Measurements from ENCODE around the gene FRS3.
A peak's percentile ranks its signal among the peaks of the same experiment; 100 is the strongest.

Gene FRS3

GRCh38 chr6:41728073-41728936 is 51.4 kb downstream of the FRS3 start:
- peak overlapping the region; percentile 78 for H3K4me3 ChIP-seq (replicated peaks; ENCODE audit: low read depth, low read length)
- TF ChIP-seq, protein P1, sequence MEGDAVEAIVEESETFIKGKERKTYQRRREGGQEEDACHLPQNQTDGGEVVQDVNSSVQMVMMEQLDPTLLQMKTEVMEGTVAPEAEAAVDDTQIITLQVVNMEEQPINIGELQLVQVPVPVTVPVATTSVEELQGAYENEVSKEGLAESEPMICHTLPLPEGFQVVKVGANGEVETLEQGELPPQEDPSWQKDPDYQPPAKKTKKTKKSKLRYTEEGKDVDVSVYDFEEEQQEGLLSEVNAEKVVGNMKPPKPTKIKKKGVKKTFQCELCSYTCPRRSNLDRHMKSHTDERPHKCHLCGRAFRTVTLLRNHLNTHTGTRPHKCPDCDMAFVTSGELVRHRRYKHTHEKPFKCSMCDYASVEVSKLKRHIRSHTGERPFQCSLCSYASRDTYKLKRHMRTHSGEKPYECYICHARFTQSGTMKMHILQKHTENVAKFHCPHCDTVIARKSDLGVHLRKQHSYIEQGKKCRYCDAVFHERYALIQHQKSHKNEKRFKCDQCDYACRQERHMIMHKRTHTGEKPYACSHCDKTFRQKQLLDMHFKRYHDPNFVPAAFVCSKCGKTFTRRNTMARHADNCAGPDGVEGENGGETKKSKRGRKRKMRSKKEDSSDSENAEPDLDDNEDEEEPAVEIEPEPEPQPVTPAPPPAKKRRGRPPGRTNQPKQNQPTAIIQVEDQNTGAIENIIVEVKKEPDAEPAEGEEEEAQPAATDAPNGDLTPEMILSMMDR (IDR thresholded peaks at IDR 0.05; ENCODE audit: insufficient read depth, low read length, poor library complexity, severe bottlenecking): no peak
- peaks cover 3% of the 10 kb centered on the region; the same call in 1 of the 2 replicates for H3K36me3 ChIP-seq (ENCODE audit: control insufficient read depth, insufficient read depth, low read length)
- no peaks in the 10 kb centered on the region for H3K27me3 ChIP-seq (replicated peaks; ENCODE audit: control insufficient read depth, insufficient read depth, low read length)
- no peak for DNase-seq (ENCODE audit: extremely low read depth, insufficient read length)

- Histone ChIP-seq H3K27me3 (replicated peaks; ENCODE audit: control insufficient read depth, insufficient read depth, low read length) (no peaks in the 10 kb centered on the region), H3K36me3 (ENCODE audit: control insufficient read depth, insufficient read depth, low read length) (peaks cover 3% of the 10 kb centered on the region; the same call in 1 of the 2 replicates), H3K4me3 (replicated peaks; ENCODE audit: low read depth, low read length) (no peak overlapping the region; the same call in 1 of the 2 replicates)
- TF ChIP-seq, protein P1 (IDR thresholded peaks at IDR 0.05; ENCODE audit: insufficient read depth, low read length, poor library complexity, severe bottlenecking): no peak
- no peak for DNase-seq (ENCODE audit: extremely low read depth, insufficient read length)
Observed at GRCh38 chr6:41727705-41728072, 52.0 kb downstream of the FRS3 start.

- no peak for DNase-seq (ENCODE audit: extremely low read depth, insufficient read length)
Observed at GRCh38 chr6:41726876-41727275, 52.8 kb downstream of the FRS3 start.

DNA sequence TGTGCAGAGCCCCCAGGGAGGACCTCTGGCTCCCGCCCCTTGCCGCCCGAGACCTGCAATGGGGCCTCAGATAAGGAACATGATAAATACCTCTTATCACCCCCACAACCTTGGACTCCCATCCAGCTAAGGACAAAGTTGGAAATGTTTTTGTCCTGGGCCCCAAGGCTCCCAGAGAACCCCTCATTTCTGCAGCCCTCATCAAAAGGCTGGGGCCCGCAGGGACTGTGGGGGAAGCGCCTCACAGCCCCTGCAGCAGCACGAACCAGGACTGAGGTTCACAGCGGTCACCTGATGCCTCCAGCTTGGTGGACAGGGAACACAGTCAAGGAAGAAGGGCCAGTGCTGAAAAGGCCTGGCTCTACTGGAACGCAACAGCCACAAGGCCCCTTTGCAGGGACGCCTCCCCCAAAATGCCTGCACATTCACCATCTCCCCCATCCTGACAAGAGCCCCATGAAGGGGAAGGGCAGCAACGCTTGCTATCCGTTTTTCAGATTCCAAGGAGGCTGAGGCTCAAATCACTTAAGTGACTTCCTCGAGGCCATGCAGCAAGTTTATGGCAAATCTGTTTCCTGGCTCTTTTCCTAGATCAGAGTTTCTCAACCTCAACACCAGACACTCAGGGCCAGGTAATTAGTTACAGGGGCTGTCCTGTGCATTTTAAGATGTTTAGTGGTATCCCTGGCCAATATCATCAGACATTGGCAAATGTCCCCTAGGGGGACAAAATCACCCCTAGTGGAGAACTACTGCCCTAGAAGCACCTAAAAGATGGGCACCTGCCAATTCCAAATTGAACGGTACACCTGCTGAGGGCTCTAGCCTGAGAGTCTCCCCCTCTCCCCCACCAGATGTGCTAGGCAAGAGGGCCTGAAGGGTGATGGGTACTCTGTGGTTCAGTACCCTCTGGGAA is 54.9 kb downstream of the FRS3 start:
- Histone ChIP-seq H3K4me3 (replicated peaks; ENCODE audit: low read depth, low read length) (peak overlapping the region; percentile 76), H3K36me3 (ENCODE audit: control insufficient read depth, insufficient read depth, low read length) (peaks cover 3% of the 10 kb centered on the region; the same call in 1 of the 2 replicates), H3K27me3 (replicated peaks; ENCODE audit: control insufficient read depth, insufficient read depth, low read length) (no peaks in the 10 kb centered on the region)
- TF ChIP-seq, protein P1 (IDR thresholded peaks at IDR 0.05; ENCODE audit: insufficient read depth, low read length, poor library complexity, severe bottlenecking): no peak
- DNase-seq (ENCODE audit: extremely low read depth, insufficient read length): no peak

More at GRCh38 chr6:41726876-41727275, 52.8 kb downstream of the FRS3 start:
- Histone ChIP-seq H3K27me3 (replicated peaks; ENCODE audit: control insufficient read depth, insufficient read depth, low read length) (no peaks in the 10 kb centered on the region), H3K4me3 (replicated peaks; ENCODE audit: low read depth, low read length) (no peak overlapping the region), H3K36me3 (ENCODE audit: control insufficient read depth, insufficient read depth, low read length) (peaks cover 3% of the 10 kb centered on the region; the same call in 1 of the 2 replicates)
- TF ChIP-seq, protein P1 (IDR thresholded peaks at IDR 0.05; ENCODE audit: insufficient read depth, low read length, poor library complexity, severe bottlenecking): no peak

DNA sequence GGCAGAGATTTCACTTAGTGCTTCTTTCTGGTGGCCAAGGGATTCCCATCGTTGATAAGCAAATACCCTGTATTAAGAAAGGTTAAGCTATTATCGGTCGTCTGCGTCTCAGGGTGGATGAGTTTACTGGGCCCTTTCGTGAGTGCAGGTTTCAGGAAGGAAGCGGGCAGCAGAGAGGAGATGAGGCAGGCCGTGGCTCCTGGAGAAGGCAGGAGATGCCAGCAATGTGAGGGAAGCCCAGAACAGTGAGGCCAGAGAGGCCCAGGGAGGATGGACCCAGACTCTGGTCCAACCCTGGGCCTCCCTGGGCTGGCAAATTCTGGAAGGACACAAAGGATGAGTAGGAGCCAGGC is 55.5 kb downstream of the FRS3 start:
- no peaks in the 10 kb centered on the region for H3K27me3 ChIP-seq (replicated peaks; ENCODE audit: control insufficient read depth, insufficient read depth, low read length)
- H3K36me3 ChIP-seq (ENCODE audit: control insufficient read depth, insufficient read depth, low read length): peaks cover 3% of the 10 kb centered on the region; the same call in 1 of the 2 replicates
- peak overlapping the region; percentile 76 for H3K4me3 ChIP-seq (replicated peaks; ENCODE audit: low read depth, low read length)
- TF ChIP-seq, protein P1 (IDR thresholded peaks at IDR 0.05; ENCODE audit: insufficient read depth, low read length, poor library complexity, severe bottlenecking): no peak
- no peak for DNase-seq (ENCODE audit: extremely low read depth, insufficient read length)
